Right cardiac atrium (tissue), 5 donors: Measurements from ENCODE around the gene PAWR. TPM values are rescaled to one million over a fixed set of nuclear protein-coding genes. Genes with fewer than 3 reads are reported as not detected.
A peak's percentile ranks its signal among the peaks of the same experiment; 100 is the strongest.

Experiments used
- ATAC-seq, 2 donors: fragments of 200-7000 bp; cut with Tn5 transposase; one replicate each; pipeline versions ENCODE4 v1.8.0 to v1.9.1; 2020; ENCODE audit warnings: moderate library complexity in 2 of 2, mild to moderate bottlenecking in 1 of 2
- DNase-seq, 3 donors: peaks; one replicate each; pipeline ENCODE4 v3.0.0-alpha.2; 2020
- H3K27ac ChIP-seq: one replicate; pipeline ENCODE4 v1.5.1; 2013; ENCODE audit warnings: mild to moderate bottlenecking, low read length, control low read depth, moderate library complexity
- H3K27me3 ChIP-seq: one replicate; pipeline ENCODE4 v1.6.1; 2013; ENCODE audit not compliant: control insufficient read depth, insufficient read depth
- H3K4me1 ChIP-seq: one replicate; pipeline ENCODE4 v1.6.1; 2013; ENCODE audit warnings: low read length; ENCODE audit not compliant: control insufficient read depth, insufficient read depth
- H3K4me3 ChIP-seq: one replicate; pipeline ENCODE4 v1.5.1; 2013; ENCODE audit warnings: low read length, control low read depth
- H3K9me3 ChIP-seq: one replicate; pipeline ENCODE4 v1.6.1; 2013; ENCODE audit warnings: low read length; ENCODE audit not compliant: control insufficient read depth
- WGBS: extraction: QIAGEN DNeasy Blood & Tissue Kit; methylation state at CpG from one replicate; pipeline ENCODE4 v1.1.7; 2013; 5-methylcytosine and 5-hydroxymethylcytosine counted together
- intact Hi-C, 4 donors: fragments of 100-400 bp; cut with DNase I; formaldehyde crosslinking; loops; one replicate each; pipeline versions ENCODE4 v1.11.0 to v1.14.0; 2022 to 2023
- polyA plus RNA-seq: library from polyadenylated mRNA; stranded (reverse); fragments of 200-250 nt; gene quantifications from one replicate; pipeline ENCODE4 v1.2.3, GENCODE V29; 2013
- total RNA-seq, 4 donors: library from RNA; stranded (reverse); fragmentation: NEBNext Ultra II Directional; extraction: Animal tissue kit (Norgen Biotek cat#: 25700); gene quantifications; one replicate each; pipeline ENCODE4 v1.2.1, GENCODE V29; 2021
- donor health status: healthy with polysubstance abuse.
- donor health status: DM: no; HTN: yes; CAD: no.
- donor health status: DM: no; HTN: no; CAD: no.
- donor health status: DM: no; HTN: yes; CAD: no; lungs with severe emphysema.
- donor health status: DM: yes; HTN: yes; CAD: no.

The PAWR gene
- total and polyA plus RNA-seq, 5 donors, result 7.1 to 18.7 (median 15.3) TPM

DNA sequence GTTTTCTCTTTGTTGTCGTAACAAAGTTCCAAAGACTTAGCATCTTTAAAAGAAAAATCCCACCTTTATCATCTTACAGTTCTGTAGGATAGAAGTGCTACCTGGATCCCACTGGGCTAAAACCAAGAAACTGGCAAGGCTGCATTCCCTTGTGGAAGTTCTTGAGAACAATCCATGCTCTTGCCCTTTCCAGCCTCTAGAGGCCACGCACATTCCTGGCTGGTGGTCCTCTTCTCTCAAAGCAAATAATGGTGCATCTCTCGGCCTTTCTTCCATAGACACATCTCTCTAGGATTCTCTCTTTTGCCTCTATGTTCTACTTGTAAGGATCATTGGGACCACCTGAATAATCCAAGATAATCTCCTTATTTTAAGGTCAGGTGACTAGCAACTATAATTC, 8.2 kb upstream of the PAWR start:
- Histone ChIP-seq H3K9me3 (no peaks in the 10 kb centered on the region), H3K27ac (no peak overlapping the region), H3K4me1 (no peaks in the 10 kb centered on the region), H3K4me3 (no peak overlapping the region), H3K27me3 (no peaks in the 10 kb centered on the region)
- ATAC-seq (no peak), DNase-seq (no peak)
- WGBS, result 93% methylated on average over 3 of the region's 3 CpGs
- intact Hi-C loops, result no loop called here

DNA sequence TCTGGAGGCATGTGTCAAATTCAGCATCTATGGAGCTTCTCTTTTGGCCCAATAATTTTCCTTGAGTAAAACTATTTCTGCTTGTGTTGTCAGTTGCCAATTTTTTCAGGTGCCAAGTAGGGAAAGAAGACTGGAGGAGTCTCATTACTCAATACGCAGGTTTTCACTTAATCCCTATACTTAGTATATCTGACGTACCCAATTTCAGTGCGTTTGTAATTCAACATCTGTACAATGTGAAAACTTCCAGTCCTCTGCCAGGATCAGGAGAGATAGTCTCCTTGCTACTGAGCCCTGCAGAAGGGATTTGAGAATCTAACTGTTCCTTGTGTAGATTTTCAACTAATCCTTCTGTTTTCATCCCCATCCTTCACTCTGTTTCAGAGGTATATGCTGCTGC, 5.7 kb upstream of the PAWR start:
- DNase-seq (no peak), ATAC-seq (no peak)
- Histone ChIP-seq H3K27me3 (no peaks in the 10 kb centered on the region), H3K4me1 (no peaks in the 10 kb centered on the region), H3K27ac (no peak overlapping the region), H3K4me3 (no peak overlapping the region), H3K9me3 (no peaks in the 10 kb centered on the region)
- intact Hi-C loops, result no loop called here
- 92% methylated on average over 3 of the region's 3 CpGs for WGBS

DNA sequence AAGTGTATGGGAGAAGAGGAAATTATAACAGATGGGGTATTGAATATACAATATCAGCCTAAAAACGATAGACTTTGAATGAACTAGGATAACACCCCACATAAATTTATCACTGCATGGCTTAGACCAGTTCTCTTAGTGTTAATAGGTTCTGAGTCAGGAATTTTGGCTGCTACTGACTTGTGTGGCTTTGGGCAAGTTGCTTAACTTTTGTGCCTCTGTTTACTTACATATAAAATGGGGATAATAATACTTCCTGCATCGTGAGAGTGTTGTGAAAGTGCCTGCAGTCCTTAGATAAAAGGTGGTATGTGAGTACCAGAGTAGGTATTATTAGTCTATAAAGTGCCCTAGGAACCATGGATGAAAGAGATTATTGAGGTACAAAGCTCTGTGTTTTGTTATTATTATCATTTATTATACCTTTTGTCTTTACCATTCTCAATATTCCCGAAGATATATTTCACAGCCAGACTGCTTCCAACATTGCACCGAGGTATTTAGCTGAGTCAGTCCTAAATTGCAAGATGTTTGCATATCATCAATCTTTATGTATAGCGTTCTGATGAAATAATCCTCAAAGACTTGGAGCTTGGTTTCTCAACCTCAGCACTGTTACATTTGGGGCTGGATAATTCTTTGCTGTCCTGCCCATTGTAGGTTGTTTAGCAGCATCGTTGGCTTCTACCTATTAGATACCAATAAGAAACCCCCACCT, 2.3 kb upstream of the PAWR start:
- intact Hi-C loops, result loop anchor here in 1 of 4 donors (5.0 kb wide), 1 partner anchor 131 kb away; no protein-coding TSS in a partner anchor
- Histone ChIP-seq H3K27me3 (no peaks in the 10 kb centered on the region), H3K27ac (no peak overlapping the region), H3K4me3 (no peak overlapping the region), H3K9me3 (no peaks in the 10 kb centered on the region), H3K4me1 (no peaks in the 10 kb centered on the region)
- WGBS, result 59% methylated on average over 6 of the region's 6 CpGs
- ATAC-seq (no peak), DNase-seq (no peak)

DNA sequence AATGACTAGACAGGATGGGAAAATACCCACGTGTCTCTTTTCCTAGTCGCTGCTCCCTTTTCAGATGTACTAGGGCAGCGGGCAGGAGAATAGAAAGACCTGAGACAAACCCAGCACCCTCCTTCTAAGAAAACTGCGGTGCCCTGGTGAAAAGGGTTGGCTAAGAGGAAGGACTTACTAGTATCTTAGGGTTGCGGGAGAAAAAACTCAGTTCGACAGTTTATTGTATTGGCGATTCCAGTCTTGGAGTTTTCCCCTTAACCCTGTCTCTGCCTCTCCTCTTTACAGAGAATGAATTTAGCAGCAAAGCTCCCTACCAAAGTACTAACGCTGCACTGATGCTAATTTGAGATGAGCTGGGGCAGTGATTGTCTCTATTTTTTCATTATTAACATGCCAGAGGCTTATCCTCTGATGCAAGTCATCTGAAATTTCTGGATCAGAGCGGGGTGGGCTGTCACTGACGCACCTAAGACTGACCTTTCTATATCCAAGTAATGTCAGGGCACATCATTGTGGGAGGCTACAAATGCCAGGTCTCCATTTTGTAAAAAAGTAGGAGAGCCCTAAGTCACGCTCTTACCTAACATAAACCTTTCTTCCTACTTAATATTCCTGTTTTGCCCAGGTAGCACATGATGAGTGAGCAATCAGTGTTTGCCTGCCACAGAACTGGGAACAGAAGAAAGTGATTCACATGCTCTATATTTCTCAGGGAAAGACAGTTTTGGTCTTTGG, 916 bp upstream of the PAWR start:
- intact Hi-C loops, result loop anchor here in 1 of 4 donors (5.0 kb wide), 1 partner anchor 129 kb away; no protein-coding TSS in a partner anchor

DNA sequence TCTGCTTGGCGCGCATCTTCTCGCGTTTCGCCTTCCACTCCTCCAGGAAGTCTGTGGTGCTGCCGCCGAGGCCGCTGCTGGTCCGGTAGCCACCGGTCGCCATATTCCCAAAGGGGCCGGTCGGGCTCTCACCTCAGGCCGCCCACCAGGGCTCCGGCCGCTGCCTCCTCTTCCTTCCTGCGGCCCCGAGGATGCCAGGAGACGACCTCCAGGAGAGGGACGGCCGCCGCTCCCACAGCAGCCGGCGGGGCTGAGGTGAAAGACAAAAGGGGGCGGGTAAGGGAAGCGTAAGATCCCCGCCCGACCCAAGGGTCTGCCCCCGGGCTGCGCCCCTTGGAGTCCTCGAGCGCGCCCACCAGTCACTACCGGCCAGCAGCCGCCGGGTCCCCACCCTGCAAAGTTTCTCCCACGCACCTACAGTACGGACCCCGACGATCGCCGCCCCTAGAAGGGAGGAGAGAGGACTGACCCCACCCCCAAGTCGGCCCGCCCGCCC, 574 bp downstream of the PAWR start:
- ATAC-seq (peak; percentile 84), DNase-seq (peak; percentile 45 to 79 (median 64))
- WGBS, result under 1% methylated on average over 45 of the region's 45 CpGs
- peak overlapping the region; percentile 84 for H3K4me3 ChIP-seq
- no peak overlapping the region for H3K27ac ChIP-seq
- no peaks in the 10 kb centered on the region for H3K9me3 ChIP-seq
- H3K4me1 ChIP-seq, result no peaks in the 10 kb centered on the region
- H3K27me3 ChIP-seq, result no peaks in the 10 kb centered on the region
- intact Hi-C loops, result loop anchor here in 1 of 4 donors (5.0 kb wide), 1 partner anchor 128 kb away; no protein-coding TSS in a partner anchor

More for the DNA sequence above, 916 bp upstream of the PAWR start:
- Histone ChIP-seq H3K4me3 (peak overlapping the region; percentile 84), H3K9me3 (no peaks in the 10 kb centered on the region), H3K4me1 (no peaks in the 10 kb centered on the region), H3K27ac (no peak overlapping the region), H3K27me3 (no peaks in the 10 kb centered on the region)
- no peak for DNase-seq
- WGBS, result 12% methylated on average over 11 of the region's 11 CpGs
- peak; percentile 15 to 42 for ATAC-seq

DNA sequence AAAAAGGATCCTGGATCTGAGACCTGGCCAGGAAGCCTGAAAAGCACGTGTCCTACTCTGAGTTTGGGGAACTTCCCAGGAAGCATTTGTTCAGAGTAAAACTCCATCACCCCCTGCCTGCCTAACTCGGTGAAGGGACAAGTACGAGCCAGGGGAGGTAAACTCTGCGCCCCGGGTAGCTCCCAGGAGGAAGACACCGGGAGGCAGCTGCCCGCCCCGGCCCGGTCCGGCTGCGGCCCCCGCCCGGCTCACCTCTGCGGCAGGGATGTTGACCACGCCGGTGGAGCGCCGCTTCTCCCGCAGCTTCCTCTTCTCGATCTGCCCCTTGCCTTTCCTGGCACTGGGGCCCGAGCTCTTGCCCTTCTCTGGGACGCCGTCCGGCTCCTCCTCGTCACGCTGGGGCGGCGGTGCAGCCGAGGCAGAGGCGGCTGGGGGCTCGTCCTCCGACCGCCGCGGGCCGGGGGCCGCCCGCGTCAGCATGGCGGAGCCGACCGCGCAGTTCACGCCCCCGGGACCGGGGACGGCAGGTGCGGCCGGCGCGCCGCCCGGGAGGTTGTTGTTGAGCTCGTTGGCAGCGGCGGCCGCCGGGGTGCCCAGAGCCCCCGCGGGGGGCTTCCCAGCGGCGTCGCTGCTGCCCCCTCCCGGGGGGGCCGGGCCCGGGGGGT, 1.2 kb downstream of the PAWR start:
- Histone ChIP-seq H3K4me1 (no peaks in the 10 kb centered on the region), H3K4me3 (peak overlapping the region; percentile 84), H3K27ac (no peak overlapping the region), H3K27me3 (no peaks in the 10 kb centered on the region), H3K9me3 (no peaks in the 10 kb centered on the region)
- DNase-seq (peak; percentile 30 to 74 (median 74)), ATAC-seq (peak; percentile 23 to 31)
- intact Hi-C loops, result loop anchor here in 1 of 4 donors (5.0 kb wide), 1 partner anchor 127 kb away; no protein-coding TSS in a partner anchor
- under 1% methylated on average over 66 of the region's 66 CpGs for WGBS

DNA sequence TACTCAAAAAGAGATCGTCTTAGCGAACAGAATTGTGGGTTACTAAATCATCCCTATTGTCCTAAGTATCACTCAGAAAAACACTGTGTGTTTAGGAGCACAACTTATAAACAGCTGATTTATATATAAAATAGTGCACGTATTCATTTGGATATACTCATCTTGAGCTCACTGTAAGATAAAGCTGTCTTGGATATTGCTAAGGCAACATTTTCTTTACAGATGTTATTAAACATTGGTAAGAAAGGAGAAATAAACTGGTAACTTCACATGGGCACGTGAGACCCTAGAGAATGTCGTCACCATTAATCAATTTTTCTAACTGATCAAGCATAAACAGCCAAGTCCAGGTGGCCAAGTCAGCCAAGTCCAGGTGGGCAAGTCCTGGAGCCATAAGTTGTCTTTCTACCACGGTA, 1.7 kb downstream of the PAWR start:
- 9% methylated on average over 6 of the region's 6 CpGs for WGBS
- no peak for DNase-seq
- Histone ChIP-seq H3K27me3 (no peaks in the 10 kb centered on the region), H3K4me1 (no peaks in the 10 kb centered on the region), H3K4me3 (peak overlapping the region; percentile 84), H3K9me3 (no peaks in the 10 kb centered on the region), H3K27ac (no peak overlapping the region)
- ATAC-seq, result no peak
- intact Hi-C loops, result no loop called here

DNA sequence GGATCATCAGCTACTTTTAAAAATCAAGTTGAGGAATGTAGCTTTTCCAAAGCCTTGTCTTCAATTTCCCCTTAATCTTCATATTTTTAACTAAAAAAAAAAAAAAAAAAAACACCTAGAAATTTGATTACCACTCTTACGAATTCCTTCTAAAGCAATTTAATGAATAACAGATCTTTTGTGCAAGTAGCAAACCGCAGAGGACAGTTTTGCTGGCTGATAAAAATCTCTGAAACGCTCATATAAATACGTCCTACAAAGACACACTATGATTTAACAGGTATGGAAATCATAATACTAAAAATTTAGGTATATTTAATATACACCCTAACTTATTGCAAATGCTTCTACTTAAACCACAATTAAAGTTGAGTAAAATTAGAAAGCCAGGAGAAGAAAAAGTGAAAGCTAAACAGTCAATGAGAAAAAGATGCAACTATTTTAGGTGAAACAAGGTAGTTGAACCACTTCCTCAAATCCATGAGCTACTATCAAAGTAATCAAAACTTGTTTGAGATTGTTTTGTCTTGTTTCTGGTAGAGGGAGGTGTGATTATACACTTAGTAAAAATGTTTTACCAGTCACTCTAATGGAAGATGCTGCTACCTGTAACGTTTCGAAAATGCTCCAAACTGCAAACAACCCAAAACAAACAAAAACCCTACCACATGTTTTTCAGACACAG, 2.2 kb downstream of the PAWR start:
- ATAC-seq, result no peak
- 48% methylated on average over 6 of the region's 6 CpGs for WGBS

DNA sequence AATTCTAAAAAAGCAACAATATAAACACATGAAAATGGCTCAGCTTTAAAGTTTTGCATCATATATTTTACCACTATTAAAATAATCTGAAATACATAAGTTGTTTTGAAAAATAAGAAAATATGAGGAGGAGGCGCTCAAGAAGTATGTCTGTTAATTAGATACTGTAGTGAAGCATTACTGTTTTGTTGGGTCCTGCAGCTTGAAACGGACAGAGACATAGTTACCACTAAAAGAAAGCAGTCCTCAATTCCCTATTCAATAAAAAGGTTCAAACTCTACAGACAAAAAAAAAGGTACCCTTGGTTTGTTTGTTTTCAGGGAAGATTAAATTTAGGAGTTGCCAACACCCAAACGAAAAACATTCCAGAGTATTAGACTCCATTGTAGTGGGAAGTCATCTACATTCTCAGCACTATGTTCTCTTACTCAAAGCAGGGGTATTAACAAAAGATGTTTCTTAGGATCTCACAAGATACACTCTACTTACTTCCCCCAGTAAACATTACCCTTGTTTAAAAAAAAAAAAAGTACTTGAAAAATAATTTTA, 3.0 kb downstream of the PAWR start:
- no peak for ATAC-seq
- Histone ChIP-seq H3K4me3 (peak overlapping the region; percentile 26), H3K27me3 (no peaks in the 10 kb centered on the region), H3K9me3 (no peaks in the 10 kb centered on the region), H3K4me1 (no peaks in the 10 kb centered on the region), H3K27ac (no peak overlapping the region)
- 63% methylated on average over 3 of the region's 3 CpGs for WGBS
- no peak for DNase-seq
- intact Hi-C loops, result no loop called here

More for the DNA sequence above, 2.2 kb downstream of the PAWR start:
- Histone ChIP-seq H3K27me3 (no peaks in the 10 kb centered on the region), H3K4me1 (no peaks in the 10 kb centered on the region), H3K4me3 (peak overlapping the region; percentile 84), H3K27ac (no peak overlapping the region), H3K9me3 (no peaks in the 10 kb centered on the region)
- no peak for DNase-seq
- intact Hi-C loops, result no loop called here

DNA sequence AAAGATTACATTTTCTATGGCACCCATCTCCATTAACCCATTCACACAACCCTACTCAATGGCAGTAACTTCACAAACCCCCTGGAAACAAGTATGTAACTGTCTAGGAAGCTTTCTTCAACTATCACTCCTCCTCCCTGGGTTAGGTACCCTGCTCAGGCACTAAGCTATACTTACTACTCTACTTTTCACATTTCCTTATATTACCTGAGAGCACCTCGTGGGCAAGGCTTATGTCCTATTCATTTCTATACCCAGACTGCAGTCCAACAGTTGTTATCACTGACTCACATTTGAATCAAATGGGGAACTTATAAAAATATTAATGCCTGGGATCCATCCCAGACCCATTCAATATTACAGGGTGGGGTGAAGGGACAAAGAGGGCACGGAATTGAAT, 4.6 kb downstream of the PAWR start:
- intact Hi-C loops, result no loop called here
- Histone ChIP-seq H3K27me3 (no peaks in the 10 kb centered on the region), H3K27ac (no peak overlapping the region), H3K9me3 (no peaks in the 10 kb centered on the region), H3K4me1 (no peaks in the 10 kb centered on the region), H3K4me3 (no peak overlapping the region)
- ATAC-seq, result no peak
- 86% methylated on average over 2 of the region's 2 CpGs for WGBS
- DNase-seq, result no peak
